HG02588 (cell line): ENCODE data around the gene PXMP4.
"Not testable (repeated sequence)": the region's sequence is repeated elsewhere in the genome, so short reads cannot be mapped to it uniquely, and the experiment has no call there.

Source experiments
- ATAC-seq: cut with Tn5 transposase; IDR thresholded peaks from one replicate; pipeline ENCODE4 v1.9.1; 2021; ENCODE audit warnings: mild to moderate bottlenecking, moderate library complexity; ENCODE audit not compliant: unreplicated experiment

Gene PXMP4

GRCh38 chr20:33704197-33704924 is 15.7 kb downstream of the PXMP4 start:
- ATAC-seq, result no peak

- no peak for ATAC-seq
Observed at GRCh38 chr20:33703498-33704137, 16.5 kb downstream of the PXMP4 start.

- ATAC-seq, result no peak
Observed at GRCh38 chr20:33702861-33703260, 17.2 kb downstream of the PXMP4 start.

GRCh38 chr20:33701629-33702450 is 18.3 kb downstream of the PXMP4 start:
- ATAC-seq, result no peak

- not testable (repeated sequence) for ATAC-seq
Observed at GRCh38 chr20:33700696-33701441, 19.2 kb downstream of the PXMP4 start.

GRCh38 chr20:33698966-33699365 is 21.1 kb downstream of the PXMP4 start:
- not testable (repeated sequence) for ATAC-seq

GRCh38 chr20:33697129-33697528 is 23.0 kb downstream of the PXMP4 start:
- no peak for ATAC-seq

GRCh38 chr20:33696448-33696847 is 23.7 kb downstream of the PXMP4 start:
- ATAC-seq, result no peak

GRCh38 chr20:33694639-33695012 is 25.5 kb downstream of the PXMP4 start:
- ATAC-seq, result no peak

GRCh38 chr20:33693741-33694638 is 26.1 kb downstream of the PXMP4 start:
- no peak for ATAC-seq

GRCh38 chr20:33693289-33693688 is 26.8 kb downstream of the PXMP4 start:
- no peak for ATAC-seq

- ATAC-seq, result no peak
Observed at GRCh38 chr20:33689973-33690372, 30.1 kb downstream of the PXMP4 start.

GRCh38 chr20:33689493-33689892 is 30.6 kb downstream of the PXMP4 start:
- no peak for ATAC-seq

- ATAC-seq, result no peak
Observed at GRCh38 chr20:33688938-33689424, 31.1 kb downstream of the PXMP4 start.

- no peak for ATAC-seq
Observed at GRCh38 chr20:33687993-33688937, 31.8 kb downstream of the PXMP4 start.

- no peak for ATAC-seq
Observed at GRCh38 chr20:33687370-33687915, 32.7 kb downstream of the PXMP4 start.

GRCh38 chr20:33686984-33687366 is 33.1 kb downstream of the PXMP4 start:
- ATAC-seq, result no peak
